GM10266 (cell line): ENCODE measurements around the gene BMP2.

ENCODE experiments used
- DNase-seq: peaks from one replicate; pipeline ENCODE4 v3.0.0; 2012; ENCODE audit errors: extremely low spot score
- CTCF ChIP-seq: IDR thresholded peaks from 2 replicates; pipeline ENCODE4 v1.5.1; 2012; ENCODE audit warnings: mild to moderate bottlenecking, low read depth; ENCODE audit not compliant: control insufficient read depth, insufficient read depth; ENCODE audit errors: missing control alignments

Gene BMP2

GRCh38 chr20:6768228-6769140, 998 bp downstream of the BMP2 start:
- peak; percentile 24 for DNase-seq
- TF ChIP-seq CTCF = no peak

- DNase-seq = no peak
- TF ChIP-seq CTCF = no peak
These were observed 2.7 kb downstream of the BMP2 start for GRCh38 chr20:6769903-6770785.

GRCh38 chr20:6770786-6771100, 3.3 kb downstream of the BMP2 start:
- no peak for TF ChIP-seq CTCF
- no peak for DNase-seq

GRCh38 chr20:6780433-6781190, 13.1 kb downstream of the BMP2 start:
- TF ChIP-seq CTCF = no peak
- DNase-seq = no peak

- no peak for DNase-seq
- TF ChIP-seq CTCF = no peak
These were observed 16.3 kb downstream of the BMP2 start for GRCh38 chr20:6783752-6784151.

- no peak for TF ChIP-seq CTCF
- DNase-seq = no peak
These were observed 16.7 kb downstream of the BMP2 start for GRCh38 chr20:6784210-6784631.
